Myocyte (in vitro differentiated cells): ENCODE results near the gene SLX4. TPM values are rescaled to one million over a fixed set of nuclear protein-coding genes. Genes with fewer than 3 reads are reported as not detected.

Experiments used
- DNase-seq: peaks from one replicate; pipeline ENCODE4 v3.0.0-alpha.2; 2012; ENCODE audit warnings: low read depth
- total RNA-seq: library from RNA; depleted of rRNA; stranded (reverse); fragments of >200 nt; gene quantifications from 2 replicates; pipeline ENCODE4 v1.2.3, GENCODE V29; 2014

SLX4 gene
- total RNA-seq, 1 donor from 2014 or later = 3.7 TPM

GRCh38 chr16:3553138-3553923 lies 58.1 kb downstream of the SLX4 start:
- no peak for DNase-seq

- DNase-seq = no peak
These were observed 60.3 kb downstream of the SLX4 start for GRCh38 chr16:3550851-3551847.

- DNase-seq = no peak
These were observed 61.5 kb downstream of the SLX4 start for GRCh38 chr16:3549906-3550305.

- DNase-seq = no peak
These were observed 62.5 kb downstream of the SLX4 start for GRCh38 chr16:3548859-3549258.

- no peak for DNase-seq
These were observed 63.0 kb downstream of the SLX4 start for GRCh38 chr16:3548445-3548844.

GRCh38 chr16:3546986-3547682 lies 64.3 kb downstream of the SLX4 start:
- no peak for DNase-seq

GRCh38 chr16:3542601-3543373 lies 68.6 kb downstream of the SLX4 start:
- DNase-seq = peak; percentile 59

GRCh38 chr16:3541527-3542155 lies 69.8 kb downstream of the SLX4 start:
- DNase-seq = no peak

GRCh38 chr16:3538222-3538621 lies 73.2 kb downstream of the SLX4 start:
- DNase-seq = no peak

GRCh38 chr16:3536851-3537250 lies 74.6 kb downstream of the SLX4 start:
- peak; percentile 28 for DNase-seq

GRCh38 chr16:3536271-3536731 lies 75.1 kb downstream of the SLX4 start:
- DNase-seq = no peak

GRCh38 chr16:3534126-3534525 lies 77.3 kb downstream of the SLX4 start:
- DNase-seq = no peak

GRCh38 chr16:3532741-3533140 lies 78.7 kb downstream of the SLX4 start:
- no peak for DNase-seq

Other genes starting within 250 kb of the SLX4 start
- gene ZSCAN32, start 210.6 kb downstream of the SLX4 start, total RNA-seq = 13.4 and 20.4 TPM in 2 replicates
- gene ZNF174, start 210.4 kb downstream of the SLX4 start, total RNA-seq = 20.7 and 22.7 TPM in 2 replicates
- gene ZNF597, start 168.1 kb downstream of the SLX4 start, total RNA-seq = 2.2 and 2.9 TPM in 2 replicates
- gene NAA60, start 167.9 kb downstream of the SLX4 start, total RNA-seq = 16.0 and 22.2 TPM in 2 replicates
- gene C16orf90, start 116.1 kb downstream of the SLX4 start, total RNA-seq = not detected in 2 replicates
- 26.6 and 29.3 TPM in 2 replicates for gene CLUAP1, start 110.6 kb downstream of the SLX4 start, total RNA-seq
- not detected in 2 replicates for gene NLRC3, start 34.2 kb downstream of the SLX4 start, total RNA-seq
- 13.2 and 21.4 TPM in 2 replicates for gene DNASE1, start 43.1 kb upstream of the SLX4 start, total RNA-seq
- gene TRAP1, start 105.9 kb upstream of the SLX4 start, total RNA-seq = 89.5 and 91.0 TPM in 2 replicates